K562 (cell line): ENCODE measurements around the gene PDE1C. TPM values are rescaled to one million over a fixed set of nuclear protein-coding genes. Genes with fewer than 3 reads are reported as not detected.

Source experiments
- ATAC-seq: fragments of 200-7000 bp; cut with Tn5 transposase; 3 replicates; pipeline ENCODE4 v1.9.1; 2020; ENCODE audit warnings: moderate library complexity
- BruUV-seq: library from RNA; stranded (reverse); fragments of 400-500 nt; replicated peaks from 2 replicates; lab custom pipeline; 2021; lab: Mats Ljungman, UMichigan
- CTCF ChIA-PET: fragments of 300-600 bp; formaldehyde crosslinking; extraction: SDS; loops from one replicate; lab custom pipeline; 2021; ENCODE audit warnings: low intra/inter-chr PET ratio; lab: Yijun Ruan, JAX
- POLR2A ChIA-PET: fragments of 300-600, 350-650 bp; sonication (Branson Sonifier 250); formaldehyde crosslinking; extraction: SDS; loops from one replicate; lab custom pipeline; 2021; ENCODE audit warnings: antibody characterized with exemption, inconsistent platforms; lab: Yijun Ruan, JAX
- DNase-seq, 4 experiments: peaks; one replicate each; pipeline versions ENCODE4 v3.0.0 to v3.0.0-alpha.2; 2011 to 2018; ENCODE audit warnings: low spot score in 3 of 4, mixed read lengths in 3 of 4; ENCODE audit errors: extremely low read depth in 1 of 4
- FAIRE-seq: peaks from 2 replicates; lab custom pipeline; 2011; peaks lifted over from hg19 to GRCh38; lab: Jason Lieb, UNC
- H2AFZ ChIP-seq: 2 replicates; pipeline ENCODE4 v1.6.0; 2011; ENCODE audit warnings: low read depth, low read length, control low read depth, inconsistent platforms
- H3K27ac ChIP-seq: fragments of 200-600 bp; 3 replicates; pipeline ENCODE4 v1.8.0; 2011; ENCODE audit warnings: low read depth, mild to moderate bottlenecking, control low read depth, inconsistent platforms, low read length, moderate library complexity, mixed read lengths; ENCODE audit errors: extremely low read depth
- H3K27me3 ChIP-seq, 2 experiments: fragments of 300-600 bp in 1 of 2; 2 replicates in 1 of 2; 3 replicates in 1 of 2; pipeline versions ENCODE4 v1.6.0 to v1.8.0; 2011; ENCODE audit warnings: inconsistent platforms in 2 of 2, low read length in 2 of 2, mild to moderate bottlenecking in 1 of 2, mixed read lengths in 1 of 2, moderate library complexity in 1 of 2; ENCODE audit not compliant: control insufficient read depth in 2 of 2, insufficient read depth in 2 of 2
- H3K36me3 ChIP-seq: fragments of 300-600 bp; 3 replicates; pipeline ENCODE4 v1.8.0; 2011; ENCODE audit warnings: mild to moderate bottlenecking, low read length, inconsistent platforms; ENCODE audit not compliant: control insufficient read depth, insufficient read depth
- H3K4me1 ChIP-seq, 2 experiments: fragments of 200-600 bp in 1 of 2; replicated peaks in 1 of 2; 2 replicates in 1 of 2; 3 replicates in 1 of 2; pipeline versions ENCODE4 v1.5.1 to v1.8.0; 2011; ENCODE audit warnings: inconsistent platforms in 2 of 2, low read length in 2 of 2, mild to moderate bottlenecking in 1 of 2, mixed read lengths in 1 of 2, moderate library complexity in 1 of 2; ENCODE audit not compliant: control insufficient read depth in 2 of 2, insufficient read depth in 2 of 2
- H3K4me2 ChIP-seq: 2 replicates; pipeline ENCODE4 v1.6.1; 2011; ENCODE audit warnings: low read length, control low read depth, inconsistent platforms, mixed read lengths; ENCODE audit not compliant: insufficient read depth
- H3K4me3 ChIP-seq: fragments of 200-600 bp; sonication (generic), shearing (Covaris generic); 2 replicates; pipeline ENCODE4 v1.5.1; 2016; ENCODE audit warnings: control low read depth, inconsistent platforms
- H3K79me2 ChIP-seq: fragments of 200-600 bp; 3 replicates; pipeline ENCODE4 v1.8.0; 2011; ENCODE audit warnings: low read length, inconsistent platforms; ENCODE audit not compliant: control insufficient read depth, insufficient read depth
- H3K9ac ChIP-seq, 2 experiments: 2 replicates each; pipeline versions ENCODE4 v1.6.0 to v1.6.1; 2011; ENCODE audit warnings: low read depth in 2 of 2, low read length in 2 of 2, control low read depth in 1 of 2, inconsistent platforms in 1 of 2, mild to moderate bottlenecking in 1 of 2, mixed read lengths in 1 of 2; ENCODE audit not compliant: insufficient read depth in 1 of 2
- H3K9me1 ChIP-seq: one replicate; pipeline ENCODE4 v1.6.0; 2011; ENCODE audit warnings: inconsistent platforms, mild to moderate bottlenecking, low read length, moderate library complexity; ENCODE audit not compliant: control insufficient read depth, insufficient read depth
- H3K9me3 ChIP-seq: replicated peaks from 2 replicates; pipeline ENCODE4 v1.5.1; 2011; ENCODE audit warnings: low read depth, low read length, inconsistent platforms; ENCODE audit not compliant: control insufficient read depth, insufficient read depth
- H4K20me1 ChIP-seq: replicated peaks from 2 replicates; pipeline ENCODE4 v1.6.1; 2011; ENCODE audit warnings: low read length, inconsistent platforms, mixed read lengths; ENCODE audit not compliant: control insufficient read depth, insufficient read depth
- CXXC5 ChIP-seq: fragments of 250-450 bp; sonication (Bioruptor Pico); IDR thresholded peaks from 2 replicates; pipeline ENCODE4 v1.8.0; 2022; ENCODE audit warnings: inconsistent platforms, mild to moderate bottlenecking, moderate library complexity
- EP400 ChIP-seq: fragments of 450-650 bp; IDR thresholded peaks from 2 replicates; pipeline ENCODE4 v1.6.1; 2017; ENCODE audit warnings: antibody characterized with exemption, mild to moderate bottlenecking, moderate library complexity
- FOXK2 ChIP-seq, 2 experiments: fragments of 450-650 bp; IDR thresholded peaks in 1 of 2; conservative IDR thresholded peaks in 1 of 2; 2 replicates each; pipeline ENCODE4 v1.6.1; 2016; ENCODE audit warnings: low read depth in 2 of 2, mild to moderate bottlenecking in 1 of 2
- GTF2E2 ChIP-seq: fragments of 200-800 bp; sonication (Bioruptor generic); IDR thresholded peaks from 2 replicates; pipeline ENCODE4 v1.6.1; 2016; ENCODE audit warnings: missing genetic modification characterization, missing compliant biosample characterization
- POLR3A ChIP-seq: IDR thresholded peaks from 2 replicates; pipeline ENCODE4 v1.6.1; 2011; ENCODE audit warnings: borderline replicate concordance, mild to moderate bottlenecking, moderate library complexity; ENCODE audit not compliant: insufficient read length, insufficient read depth; ENCODE audit errors: extremely low read depth
- SRSF3 ChIP-seq: fragments of 200-400 bp; formaldehyde crosslinking; IDR thresholded peaks from 2 replicates; pipeline ENCODE4 v1.6.1; 2016; ENCODE audit warnings: mild to moderate bottlenecking, low read length, moderate library complexity; ENCODE audit not compliant: insufficient read depth
- SUPT5H ChIP-seq: fragments of 450-650 bp; IDR thresholded peaks from 2 replicates; pipeline ENCODE4 v1.6.1; 2016
- WHSC1 ChIP-seq: IDR thresholded peaks from one replicate; pipeline ENCODE4 v1.6.1; 2012; ENCODE audit warnings: low read length, control low read depth, inconsistent platforms
- ZNF583 ChIP-seq: fragments of 250-450 bp; sonication (Bioruptor Pico); IDR thresholded peaks from 2 replicates; pipeline ENCODE4 v1.4.0; 2020
- WGBS: fragments of 100-300 bp; shearing (Covaris generic); methylation state at CpG from one replicate; pipeline ENCODE4 v1.1.6; 2016; ENCODE audit warnings: low coverage, mixed read lengths; ENCODE audit not compliant: insufficient coverage; ENCODE audit errors: missing lambda C conversion rate; 5-methylcytosine and 5-hydroxymethylcytosine counted together
- in situ Hi-C: fragments of 300-500 bp; cut with MboI; formaldehyde crosslinking; loops from 4 replicates; pipeline ENCODE4 v1.15.0; 2018; ENCODE audit warnings: inconsistent platforms, mixed read lengths
- intact Hi-C: fragments of 100-400 bp; cut with micrococcal nuclease; formaldehyde crosslinking; loops from 2 replicates; pipeline ENCODE4 v1.14.2; 2022
- polyA plus RNA-seq, 8 experiments: library from polyadenylated mRNA; depleted of rRNA in 4 of 8; stranded (reverse) in 5 of 8; unstranded in 3 of 8; fragments of >200 nt; fragmentation: Nextera tagmentation in 2 of 8; fragmentation: Illumina TruSeq in 1 of 8; extraction: Ambion mirVana in 2 of 8; extraction: Trizol in 1 of 8; gene quantifications; 2 replicates each; pipeline versions ENCODE4 v1.2.1 to v1.2.3, GENCODE V29; 2011 to 2014; ENCODE audit warnings: inconsistent platforms in 1 of 8, missing spikeins in 1 of 8
- total RNA-seq, 7 experiments: library from RNA; depleted of rRNA in 6 of 7; stranded (reverse); fragments of >200 nt in 6 of 7; fragmentation: Illumina TruSeq in 2 of 7; extraction: Trizol in 2 of 7; gene quantifications; 2 replicates each; pipeline versions ENCODE4 v1.2.1 to v1.2.3, GENCODE V29; 2011 to 2021; ENCODE audit warnings: low replicate concordance in 1 of 7
- TF ChIP-seq, protein P1 (sequence below): sonication (generic); formaldehyde crosslinking; IDR thresholded peaks from 2 replicates; pipeline ENCODE4 v1.8.1; 2023; ENCODE audit warnings: mild to moderate bottlenecking, missing genetic modification reagents
- TF ChIP-seq, protein P2 (sequence below): sonication (generic); formaldehyde crosslinking; IDR thresholded peaks from 2 replicates; pipeline ENCODE4 v1.8.1; 2023; ENCODE audit warnings: mild to moderate bottlenecking, missing genetic modification reagents
- TF ChIP-seq, protein P3 (sequence below): sonication (generic); IDR thresholded peaks from 2 replicates; pipeline ENCODE4 v1.6.1; 2016
- TF ChIP-seq, protein P4 (sequence below): fragments of 150-350 bp; conservative IDR thresholded peaks from 2 replicates; pipeline ENCODE4 v1.6.1; 2014; ENCODE audit warnings: low read length

The PDE1C gene
- total and polyA plus RNA-seq, 9 of the 15 experiments (the other 6 are each of a cell fraction or from before 2014, with no cell fraction given): under 0.01 to 0.01 TPM; not detected in 7

DNA sequence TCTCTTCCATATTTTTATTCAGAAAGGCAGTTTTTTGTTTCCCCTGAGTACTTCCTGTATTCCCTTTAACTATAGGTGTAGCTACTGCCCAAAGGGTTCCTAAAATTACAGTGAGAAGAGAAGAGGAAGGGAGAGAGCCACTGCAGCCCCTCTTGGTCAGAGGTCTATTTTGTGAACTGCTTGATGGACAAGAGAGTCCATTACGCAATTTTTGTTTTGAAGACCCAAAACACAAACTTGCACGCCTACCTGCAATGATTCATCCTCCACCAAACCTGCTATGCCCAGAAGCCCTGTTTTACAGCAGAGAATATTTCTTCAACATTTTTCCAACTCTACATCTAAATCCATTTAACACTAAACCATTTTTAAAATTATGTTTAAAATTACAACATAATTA is 75.1 kb downstream of the PDE1C start:
- no peaks in the 10 kb centered on the region for H3K79me2 ChIP-seq
- H3K4me1 ChIP-seq: no peaks in the 10 kb centered on the region
- H3K4me3 ChIP-seq: no peak overlapping the region
- in situ Hi-C loops (no loop called here), intact Hi-C loops (no loop called here)
- DNase-seq (no peak), ATAC-seq (no peak), FAIRE-seq (no peak)
- H2AFZ ChIP-seq: no peak overlapping the region
- no peaks in the 10 kb centered on the region for H4K20me1 ChIP-seq
- H3K9ac ChIP-seq: no peak overlapping the region
- ChIA-PET POLR2A (no interaction called here), CTCF (no interaction called here)
- no peak overlapping the region for H3K27ac ChIP-seq
- H3K36me3 ChIP-seq: no peaks in the 10 kb centered on the region
- no peaks in the 10 kb centered on the region for H3K9me1 ChIP-seq
- no peaks in the 10 kb centered on the region for H3K27me3 ChIP-seq
- WGBS: 4% methylated on average over 2 of the region's 2 CpGs
- H3K4me2 ChIP-seq: no peak overlapping the region
- BruUV-seq: no TSS peak
- TF ChIP-seq GTF2E2 (tag) (no peak), ZNF583 (CRISPR knock-in tag) (no peak), EP400 (no peak), CXXC5 (CRISPR knock-in tag) (no peak), SUPT5H (no peak), POLR3A (no peak), SRSF3 (no peak), FOXK2 (conservative IDR thresholded peaks at IDR 0.05 in 1 of 2, IDR thresholded peaks at IDR 0.05 in 1 of 2; ENCODE audit: low read depth in 2 of 2) (no peak), WHSC1 (no peak)
- TF ChIP-seq, protein P1, sequence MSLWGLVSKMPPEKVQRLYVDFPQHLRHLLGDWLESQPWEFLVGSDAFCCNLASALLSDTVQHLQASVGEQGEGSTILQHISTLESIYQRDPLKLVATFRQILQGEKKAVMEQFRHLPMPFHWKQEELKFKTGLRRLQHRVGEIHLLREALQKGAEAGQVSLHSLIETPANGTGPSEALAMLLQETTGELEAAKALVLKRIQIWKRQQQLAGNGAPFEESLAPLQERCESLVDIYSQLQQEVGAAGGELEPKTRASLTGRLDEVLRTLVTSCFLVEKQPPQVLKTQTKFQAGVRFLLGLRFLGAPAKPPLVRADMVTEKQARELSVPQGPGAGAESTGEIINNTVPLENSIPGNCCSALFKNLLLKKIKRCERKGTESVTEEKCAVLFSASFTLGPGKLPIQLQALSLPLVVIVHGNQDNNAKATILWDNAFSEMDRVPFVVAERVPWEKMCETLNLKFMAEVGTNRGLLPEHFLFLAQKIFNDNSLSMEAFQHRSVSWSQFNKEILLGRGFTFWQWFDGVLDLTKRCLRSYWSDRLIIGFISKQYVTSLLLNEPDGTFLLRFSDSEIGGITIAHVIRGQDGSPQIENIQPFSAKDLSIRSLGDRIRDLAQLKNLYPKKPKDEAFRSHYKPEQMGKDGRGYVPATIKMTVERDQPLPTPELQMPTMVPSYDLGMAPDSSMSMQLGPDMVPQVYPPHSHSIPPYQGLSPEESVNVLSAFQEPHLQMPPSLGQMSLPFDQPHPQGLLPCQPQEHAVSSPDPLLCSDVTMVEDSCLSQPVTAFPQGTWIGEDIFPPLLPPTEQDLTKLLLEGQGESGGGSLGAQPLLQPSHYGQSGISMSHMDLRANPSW: no peak
- TF ChIP-seq, protein P2, sequence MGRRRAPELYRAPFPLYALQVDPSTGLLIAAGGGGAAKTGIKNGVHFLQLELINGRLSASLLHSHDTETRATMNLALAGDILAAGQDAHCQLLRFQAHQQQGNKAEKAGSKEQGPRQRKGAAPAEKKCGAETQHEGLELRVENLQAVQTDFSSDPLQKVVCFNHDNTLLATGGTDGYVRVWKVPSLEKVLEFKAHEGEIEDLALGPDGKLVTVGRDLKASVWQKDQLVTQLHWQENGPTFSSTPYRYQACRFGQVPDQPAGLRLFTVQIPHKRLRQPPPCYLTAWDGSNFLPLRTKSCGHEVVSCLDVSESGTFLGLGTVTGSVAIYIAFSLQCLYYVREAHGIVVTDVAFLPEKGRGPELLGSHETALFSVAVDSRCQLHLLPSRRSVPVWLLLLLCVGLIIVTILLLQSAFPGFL (CRISPR knock-in tag): no peak
- TF ChIP-seq, protein P3, sequence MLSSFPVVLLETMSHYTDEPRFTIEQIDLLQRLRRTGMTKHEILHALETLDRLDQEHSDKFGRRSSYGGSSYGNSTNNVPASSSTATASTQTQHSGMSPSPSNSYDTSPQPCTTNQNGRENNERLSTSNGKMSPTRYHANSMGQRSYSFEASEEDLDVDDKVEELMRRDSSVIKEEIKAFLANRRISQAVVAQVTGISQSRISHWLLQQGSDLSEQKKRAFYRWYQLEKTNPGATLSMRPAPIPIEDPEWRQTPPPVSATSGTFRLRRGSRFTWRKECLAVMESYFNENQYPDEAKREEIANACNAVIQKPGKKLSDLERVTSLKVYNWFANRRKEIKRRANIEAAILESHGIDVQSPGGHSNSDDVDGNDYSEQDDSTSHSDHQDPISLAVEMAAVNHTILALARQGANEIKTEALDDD: no peak
- TF ChIP-seq, protein P4, sequence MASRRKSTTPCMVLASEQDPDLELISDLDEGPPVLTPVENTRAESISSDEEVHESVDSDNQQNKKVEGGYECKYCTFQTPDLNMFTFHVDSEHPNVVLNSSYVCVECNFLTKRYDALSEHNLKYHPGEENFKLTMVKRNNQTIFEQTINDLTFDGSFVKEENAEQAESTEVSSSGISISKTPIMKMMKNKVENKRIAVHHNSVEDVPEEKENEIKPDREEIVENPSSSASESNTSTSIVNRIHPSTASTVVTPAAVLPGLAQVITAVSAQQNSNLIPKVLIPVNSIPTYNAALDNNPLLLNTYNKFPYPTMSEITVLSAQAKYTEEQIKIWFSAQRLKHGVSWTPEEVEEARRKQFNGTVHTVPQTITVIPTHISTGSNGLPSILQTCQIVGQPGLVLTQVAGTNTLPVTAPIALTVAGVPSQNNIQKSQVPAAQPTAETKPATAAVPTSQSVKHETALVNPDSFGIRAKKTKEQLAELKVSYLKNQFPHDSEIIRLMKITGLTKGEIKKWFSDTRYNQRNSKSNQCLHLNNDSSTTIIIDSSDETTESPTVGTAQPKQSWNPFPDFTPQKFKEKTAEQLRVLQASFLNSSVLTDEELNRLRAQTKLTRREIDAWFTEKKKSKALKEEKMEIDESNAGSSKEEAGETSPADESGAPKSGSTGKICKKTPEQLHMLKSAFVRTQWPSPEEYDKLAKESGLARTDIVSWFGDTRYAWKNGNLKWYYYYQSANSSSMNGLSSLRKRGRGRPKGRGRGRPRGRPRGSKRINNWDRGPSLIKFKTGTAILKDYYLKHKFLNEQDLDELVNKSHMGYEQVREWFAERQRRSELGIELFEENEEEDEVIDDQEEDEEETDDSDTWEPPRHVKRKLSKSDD: no peak
- H3K9me3 ChIP-seq: no peaks in the 10 kb centered on the region
